HG03565 (cell line): ENCODE results near the gene TSEN2.
"Not testable (repeated sequence)": the region's sequence is repeated elsewhere in the genome, so short reads cannot be mapped to it uniquely, and the experiment has no call there.

Experiments
- ATAC-seq: cut with Tn5 transposase; IDR thresholded peaks from one replicate; pipeline ENCODE4 v1.9.1; 2021; ENCODE audit warnings: mild to moderate bottlenecking, moderate library complexity; ENCODE audit not compliant: unreplicated experiment

The TSEN2 gene

DNA sequence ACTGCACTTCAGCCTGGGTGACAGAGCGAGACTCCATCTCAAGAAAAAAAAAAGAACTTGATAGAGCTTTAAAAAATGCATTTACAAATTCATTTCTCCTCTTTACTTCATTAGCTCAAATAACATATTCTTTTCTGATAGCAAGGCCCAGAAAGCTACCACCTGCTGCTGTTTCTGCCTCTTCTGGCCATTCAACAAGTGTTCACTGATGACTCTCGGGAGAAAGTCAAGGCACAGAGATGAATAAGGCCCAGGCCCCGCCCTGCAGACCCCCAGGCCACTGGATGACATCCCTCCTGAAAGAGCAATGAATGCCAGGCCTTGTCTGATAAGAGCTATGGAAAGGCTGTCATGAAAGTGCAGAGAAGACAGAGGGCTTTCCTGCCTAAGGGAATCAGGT, 13.6 kb upstream of the TSEN2 start:
- no peak for ATAC-seq

DNA sequence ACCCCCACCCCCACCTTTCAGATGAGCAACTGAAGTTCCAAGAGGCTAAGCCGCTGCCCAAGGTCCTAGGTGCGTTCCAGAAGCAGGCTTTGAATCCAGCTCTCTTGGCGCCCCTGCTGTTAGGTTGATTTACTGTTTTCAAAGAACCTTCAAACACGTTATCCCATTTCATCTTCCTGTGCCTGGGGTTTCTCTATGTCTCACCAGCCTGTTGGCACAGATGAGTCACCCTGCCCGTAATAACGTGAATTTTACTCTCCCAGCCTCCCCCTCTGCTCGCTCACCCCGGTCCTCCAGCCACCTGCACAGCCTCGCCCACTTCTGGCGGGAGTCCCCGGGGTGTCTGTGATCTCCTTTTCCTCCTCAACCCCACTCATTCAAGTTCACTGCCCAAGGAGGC, 13.0 kb upstream of the TSEN2 start:
- no peak for ATAC-seq

DNA sequence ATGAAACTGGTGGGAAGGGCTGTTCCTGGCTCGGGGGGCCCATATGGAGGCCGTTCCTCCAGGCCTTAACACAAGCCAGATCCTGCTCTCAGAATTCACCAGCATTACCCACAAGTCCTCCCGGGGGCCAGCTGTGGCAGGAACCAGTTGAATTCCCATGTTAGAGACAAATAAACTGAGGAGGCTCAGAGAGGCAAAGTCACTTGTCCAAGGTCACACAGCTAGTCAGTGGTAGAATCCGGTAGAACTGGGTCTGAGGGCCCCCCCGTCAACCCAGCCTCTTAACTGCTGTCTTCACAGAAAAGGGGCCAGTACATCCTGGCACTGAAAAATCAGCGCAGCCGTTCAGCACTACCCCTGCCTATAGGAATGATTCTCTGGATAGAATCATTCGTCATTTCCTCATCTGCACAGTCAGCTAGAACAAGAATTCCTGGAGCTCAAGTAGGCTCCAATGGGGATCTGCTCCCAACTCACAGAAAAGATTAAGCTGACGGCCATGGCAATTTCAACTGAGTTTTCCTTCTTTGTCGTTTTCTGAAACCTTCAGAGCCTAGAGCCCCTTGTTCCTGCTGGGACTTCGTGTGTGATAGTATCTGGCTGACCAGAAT, 12.2 kb upstream of the TSEN2 start:
- ATAC-seq: no peak

DNA sequence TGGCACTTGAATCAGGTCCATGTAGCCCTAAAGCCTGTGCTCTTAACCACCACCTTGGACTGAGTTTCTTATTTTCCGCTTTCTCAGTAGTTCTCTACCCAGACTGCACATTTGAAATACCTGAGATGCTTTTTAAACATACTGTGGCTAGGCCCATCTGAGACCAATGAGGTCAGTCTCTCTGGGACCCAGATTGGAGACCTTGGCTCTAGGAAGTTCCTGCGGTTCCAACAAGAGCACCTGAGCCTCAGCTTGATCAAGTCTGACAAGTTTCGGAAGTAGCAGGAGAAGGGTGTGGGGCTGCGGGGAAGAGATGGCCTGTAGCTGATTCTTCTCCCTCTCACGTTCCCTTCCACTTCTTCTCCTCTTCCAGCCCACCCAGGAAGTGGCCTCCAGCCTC, 11.5 kb upstream of the TSEN2 start:
- no peak for ATAC-seq

DNA sequence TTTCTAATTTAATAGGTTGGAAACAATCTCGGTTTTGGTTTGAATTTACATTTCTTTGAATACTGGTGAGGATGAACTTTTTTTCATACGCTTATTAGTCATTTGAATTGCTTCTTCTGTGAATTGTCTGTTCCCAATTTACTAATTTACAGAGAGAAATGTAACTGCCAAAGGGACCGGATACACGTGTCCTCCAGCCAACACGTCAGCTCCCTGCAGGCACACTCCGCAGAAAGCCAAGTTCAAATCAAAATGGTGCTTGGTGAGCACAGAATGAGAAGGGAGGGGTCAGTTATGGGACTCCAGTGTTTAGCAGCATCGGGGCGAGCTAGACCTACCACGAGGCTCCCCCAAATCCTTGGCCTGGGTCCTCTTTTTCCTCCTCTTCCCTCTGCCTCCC, 10.8 kb upstream of the TSEN2 start:
- ATAC-seq: no peak

DNA sequence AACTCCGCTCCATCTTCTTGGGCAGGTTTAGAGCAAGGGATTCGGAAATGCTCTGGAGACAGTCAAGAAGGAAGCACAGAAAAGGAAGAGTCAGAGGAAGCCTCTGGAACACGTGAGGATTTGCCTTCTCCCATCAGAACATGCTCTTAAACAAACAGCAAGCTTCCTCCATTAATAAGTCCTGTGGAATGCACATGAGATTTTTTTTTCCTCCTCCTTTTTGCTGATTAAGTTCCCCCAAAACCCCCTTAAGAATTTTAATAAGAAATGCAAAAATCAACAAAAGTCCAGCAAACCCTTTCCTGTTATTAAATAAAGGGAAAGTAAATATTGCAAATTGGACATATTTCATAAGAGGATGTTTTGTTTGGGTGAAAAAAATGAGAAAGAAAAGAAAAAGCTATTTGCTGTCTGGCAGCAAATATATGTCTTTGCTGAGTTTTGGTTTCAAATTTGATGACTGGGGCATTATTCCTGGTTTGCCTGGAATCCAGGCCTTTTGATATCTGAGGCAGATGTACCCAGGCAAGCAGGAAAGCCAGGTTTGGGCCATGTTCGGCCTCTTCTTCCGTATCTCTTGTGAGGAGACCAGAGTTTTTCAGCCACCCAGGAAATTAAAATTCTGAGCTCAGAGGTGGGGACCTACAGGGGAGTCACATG, 7.9 kb upstream of the TSEN2 start:
- ATAC-seq: no peak

DNA sequence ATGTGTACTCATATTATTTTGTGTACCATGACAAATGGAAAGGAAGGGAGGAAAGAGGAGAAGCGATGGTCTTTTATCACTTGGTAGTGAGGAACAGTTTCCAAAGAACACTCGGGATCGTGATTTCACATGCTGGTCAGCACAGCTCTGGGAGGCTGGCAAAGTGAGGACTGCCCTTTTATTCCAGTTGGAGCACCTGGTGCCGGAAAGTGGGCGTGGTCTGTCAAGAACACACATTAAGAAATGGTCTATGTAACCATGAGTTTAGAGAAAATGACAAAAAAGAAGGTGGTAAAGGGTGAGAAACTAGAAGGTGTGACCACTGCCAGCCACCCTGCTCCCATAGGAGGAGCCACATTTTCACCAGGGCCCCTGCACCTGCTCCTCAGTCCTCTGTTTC, 7.0 kb upstream of the TSEN2 start:
- ATAC-seq: no peak

DNA sequence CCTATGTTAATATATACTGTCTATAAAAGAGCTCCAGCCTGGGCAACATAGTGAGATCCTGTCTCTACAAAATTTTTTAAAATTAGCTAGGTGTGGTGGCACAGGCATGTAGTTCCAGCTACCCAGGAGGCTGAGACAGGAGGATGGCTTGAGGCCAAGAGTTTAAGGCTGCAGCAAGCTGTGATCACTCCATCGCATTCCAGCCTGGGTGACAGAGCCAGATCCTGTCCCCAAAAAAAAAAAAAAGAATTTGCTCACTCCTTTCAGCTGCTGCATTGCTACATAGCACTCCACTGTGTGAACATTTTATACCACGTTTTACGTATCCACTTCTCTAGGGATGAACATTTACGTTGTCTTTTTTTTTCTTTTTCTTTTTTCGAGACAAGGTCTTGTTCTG, 6.0 kb upstream of the TSEN2 start:
- ATAC-seq: no peak

DNA sequence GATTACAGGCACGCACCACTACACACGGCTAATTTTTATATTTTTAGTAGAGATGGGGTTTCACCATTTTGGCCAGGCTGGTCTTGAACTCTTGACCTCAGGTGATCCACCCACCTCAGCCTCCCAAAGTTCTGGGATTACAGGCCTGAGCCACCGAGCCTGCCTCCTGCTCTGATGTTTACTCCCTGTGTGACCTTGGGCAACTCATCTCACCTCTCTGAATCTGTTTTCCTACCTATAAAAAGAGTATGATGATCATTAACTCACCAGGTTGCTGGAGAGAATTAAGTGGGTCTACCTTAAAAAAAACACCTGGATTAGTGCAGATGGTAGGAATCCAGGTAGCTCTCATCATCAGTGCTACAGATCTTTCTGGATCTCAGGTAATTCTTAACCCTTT, 5.1 kb upstream of the TSEN2 start:
- not testable (repeated sequence) for ATAC-seq

DNA sequence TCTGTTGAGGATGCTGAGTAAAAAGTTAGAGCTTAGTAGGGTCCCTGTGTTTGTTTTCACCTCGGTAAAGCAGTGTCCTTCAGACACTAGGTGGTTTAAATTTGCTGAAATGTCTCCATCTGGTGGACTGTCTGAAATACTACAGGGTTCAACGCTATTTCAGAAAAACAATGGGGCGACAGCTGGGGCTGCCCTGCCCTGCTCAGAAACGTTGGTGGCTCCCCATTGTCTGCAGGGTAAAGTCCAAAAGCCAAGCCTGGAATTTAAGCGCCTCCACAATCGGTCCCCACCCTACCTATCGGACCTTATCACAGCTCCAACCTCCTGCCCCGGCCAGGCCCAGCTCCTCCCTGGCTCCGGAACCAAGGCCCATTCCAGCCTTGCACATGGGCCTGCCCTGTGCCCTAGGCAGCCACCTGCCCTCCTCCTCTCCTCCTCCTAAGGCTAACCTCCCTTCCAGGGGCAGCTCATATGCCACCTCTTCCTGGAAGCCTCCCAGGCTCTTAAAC, 4.3 kb upstream of the TSEN2 start:
- ATAC-seq: peak; percentile 26

DNA sequence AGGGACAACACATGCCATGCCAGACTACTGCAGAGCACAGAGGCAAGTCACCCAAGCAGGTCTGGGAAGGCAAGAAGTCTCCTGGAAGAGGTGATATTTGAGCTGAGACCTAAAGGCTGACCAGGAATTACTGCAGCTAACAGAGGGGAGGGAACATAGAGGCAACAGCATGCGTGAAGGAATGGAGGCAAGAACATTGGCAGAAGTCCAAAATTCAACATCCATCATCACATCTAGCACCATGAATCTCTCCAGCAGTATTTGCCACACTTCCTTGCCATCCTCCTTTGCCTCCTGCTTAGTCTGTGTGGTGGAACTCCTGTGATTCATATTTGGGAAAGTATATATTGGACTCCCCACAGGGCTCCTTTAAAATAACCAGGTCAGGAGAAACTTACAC, 870 bp upstream of the TSEN2 start:
- no peak for ATAC-seq

DNA sequence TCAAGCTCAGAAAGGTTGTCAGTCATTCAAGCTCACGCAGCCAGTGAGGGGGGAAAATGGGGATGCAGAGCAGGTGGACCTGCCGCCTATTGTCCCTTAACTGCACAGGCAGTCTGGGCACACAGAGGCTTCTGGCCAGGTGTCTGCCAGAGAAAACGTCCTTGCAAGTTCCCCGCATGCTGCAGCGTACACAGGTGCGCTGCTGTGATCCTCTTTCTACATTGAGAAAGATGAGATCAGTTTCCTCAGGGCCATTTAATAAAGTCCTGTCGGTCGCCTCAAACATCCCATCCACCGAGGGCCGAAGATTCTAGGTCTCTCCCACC, 445 bp upstream of the TSEN2 start:
- ATAC-seq: no peak

DNA sequence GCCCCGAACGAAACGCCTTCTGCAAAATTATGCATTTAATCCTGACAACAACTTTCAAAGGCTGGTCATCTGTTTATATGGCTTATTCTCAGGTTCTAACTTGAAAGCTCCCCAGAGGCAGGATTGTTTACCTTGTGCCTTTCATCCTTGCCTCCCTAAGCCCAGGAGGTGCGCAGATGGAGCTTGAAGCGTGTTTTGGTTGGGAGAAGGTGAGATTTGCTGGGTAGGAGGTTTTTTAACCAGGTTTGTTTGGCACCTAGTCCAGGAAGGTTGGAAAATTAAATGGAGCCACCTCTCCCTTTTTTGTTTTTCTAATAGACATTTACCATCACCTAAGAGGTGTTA, 675 bp downstream of the TSEN2 start:
- no peak for ATAC-seq

DNA sequence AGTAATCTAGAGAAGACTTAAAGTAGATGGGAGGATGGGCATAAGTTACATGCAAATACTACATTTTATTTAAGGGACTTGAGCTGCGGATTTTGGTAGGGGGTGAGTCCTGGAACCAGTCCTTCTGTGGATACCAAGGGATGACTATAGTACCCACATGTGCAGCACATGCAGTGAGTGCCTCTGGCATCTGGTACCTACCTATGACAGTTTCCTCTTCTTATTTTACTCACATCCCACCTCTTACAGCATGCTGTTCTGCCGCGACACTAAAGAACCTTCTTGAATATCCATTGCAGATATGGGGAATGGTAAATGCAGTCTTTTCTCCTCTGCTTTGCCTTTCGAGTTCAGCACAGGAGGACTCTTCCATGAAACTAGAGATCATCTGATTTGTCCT, 1.7 kb downstream of the TSEN2 start:
- no peak for ATAC-seq

DNA sequence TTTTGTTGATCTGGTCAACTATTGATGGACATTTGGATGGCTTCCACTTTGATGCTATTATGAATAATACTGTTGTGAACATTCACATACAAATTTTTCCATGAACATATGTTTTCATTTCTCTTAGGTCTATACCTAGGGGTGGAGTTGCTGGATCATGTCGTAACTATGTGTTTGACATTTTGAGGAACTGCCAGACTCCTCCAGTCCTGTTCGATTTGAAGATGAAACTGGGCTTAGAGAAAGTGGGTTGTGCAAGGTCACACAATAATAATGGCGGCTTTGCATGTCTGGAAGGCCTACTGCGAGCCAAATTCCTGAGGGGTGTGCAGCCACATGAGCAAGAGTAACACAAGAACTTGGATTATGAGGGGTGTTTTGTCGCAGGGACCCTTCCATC, 2.6 kb downstream of the TSEN2 start:
- no peak for ATAC-seq

DNA sequence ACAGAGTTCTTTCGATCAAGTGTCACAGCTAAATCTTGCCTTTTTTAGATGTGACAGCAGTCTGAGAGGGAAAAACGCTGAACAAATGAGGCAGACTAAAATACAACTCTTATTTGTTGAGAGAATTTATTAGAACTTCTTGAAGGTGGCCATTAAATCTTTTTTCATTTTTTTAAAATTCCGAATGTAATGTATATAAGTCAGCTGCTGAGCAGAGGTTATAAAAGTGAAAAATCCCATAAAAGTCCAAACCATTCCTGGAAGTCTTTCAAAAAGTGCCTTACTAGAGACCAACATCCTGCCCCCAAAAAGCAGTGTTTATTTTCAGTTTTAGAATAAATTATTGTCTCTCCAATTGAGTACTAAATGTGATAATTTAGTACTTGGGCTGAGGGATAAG, 3.1 kb downstream of the TSEN2 start:
- ATAC-seq: no peak

DNA sequence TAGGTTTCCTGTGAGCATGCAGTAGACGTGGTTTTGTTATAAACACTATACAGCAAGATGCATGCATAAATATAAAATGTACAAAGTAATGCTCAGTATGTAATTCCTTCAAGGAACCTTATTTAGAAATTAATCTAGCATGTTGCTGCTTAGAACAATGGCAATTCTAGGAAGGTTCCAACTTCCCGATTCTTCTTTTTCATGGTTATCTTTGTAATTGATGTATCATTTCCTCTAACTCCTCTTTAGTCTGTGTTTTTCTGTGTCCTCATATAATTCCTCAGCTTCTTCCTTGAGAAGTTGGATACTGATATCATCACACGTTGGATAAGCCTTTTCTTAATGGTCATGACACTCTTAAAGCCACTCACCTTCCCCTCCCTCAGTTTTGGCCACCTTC, 3.5 kb downstream of the TSEN2 start:
- no peak for ATAC-seq

DNA sequence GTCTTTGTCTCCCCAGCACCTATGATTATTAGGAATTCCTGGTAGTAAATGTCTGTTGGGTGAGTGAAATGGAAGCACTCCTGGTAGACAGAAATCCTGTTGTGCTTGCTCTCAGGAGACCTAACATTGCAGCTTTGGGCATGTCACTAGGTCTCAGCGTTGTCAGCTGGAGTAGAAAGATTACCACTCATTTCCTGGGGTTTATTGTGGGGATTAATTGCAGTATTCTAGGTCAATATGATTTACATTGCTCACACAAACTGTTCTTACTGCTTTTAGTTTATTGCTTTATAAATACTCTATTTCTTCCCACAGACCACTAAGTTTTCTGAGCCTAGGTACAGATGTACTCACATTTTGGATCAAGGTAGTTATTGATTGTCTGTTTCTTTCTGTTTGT, 5.1 kb downstream of the TSEN2 start:
- ATAC-seq: no peak

DNA sequence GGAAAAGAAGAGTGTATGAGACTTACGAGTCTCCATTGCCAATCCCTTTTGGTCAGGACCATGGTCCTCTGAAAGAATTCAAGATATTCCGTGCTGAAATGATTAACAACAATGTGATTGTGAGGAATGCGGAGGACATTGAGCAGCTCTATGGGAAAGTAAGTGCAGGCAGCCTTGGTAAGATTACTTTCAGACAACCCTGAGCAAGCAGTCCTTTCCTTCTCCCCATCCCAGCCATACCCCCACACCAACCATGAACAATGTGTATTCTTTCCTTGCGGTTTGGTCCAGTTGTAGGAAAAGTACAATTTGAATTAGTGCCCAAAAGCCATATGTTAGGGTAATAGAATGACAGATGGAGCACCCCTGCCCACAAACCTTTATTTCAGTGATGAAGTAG, 5.6 kb downstream of the TSEN2 start:
- ATAC-seq: no peak

DNA sequence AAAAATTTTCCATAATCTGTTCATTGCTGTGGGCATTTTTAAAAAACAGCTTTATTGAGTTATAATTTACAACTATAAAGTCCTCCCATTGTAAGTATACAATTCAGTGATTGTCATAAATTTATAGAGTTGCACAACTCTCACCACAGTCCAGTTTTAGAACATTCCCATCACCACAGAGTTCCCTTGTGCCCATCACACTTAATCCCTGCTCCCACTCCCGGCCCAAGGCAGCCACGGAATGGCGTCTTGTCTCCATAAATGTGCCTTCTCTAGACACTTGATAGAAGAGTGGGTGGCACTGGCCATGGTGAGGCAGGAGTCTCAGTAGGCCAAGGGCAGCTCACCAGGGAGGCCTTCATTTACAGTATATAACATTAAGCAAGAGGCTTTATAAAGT, 6.3 kb downstream of the TSEN2 start:
- ATAC-seq: no peak

DNA sequence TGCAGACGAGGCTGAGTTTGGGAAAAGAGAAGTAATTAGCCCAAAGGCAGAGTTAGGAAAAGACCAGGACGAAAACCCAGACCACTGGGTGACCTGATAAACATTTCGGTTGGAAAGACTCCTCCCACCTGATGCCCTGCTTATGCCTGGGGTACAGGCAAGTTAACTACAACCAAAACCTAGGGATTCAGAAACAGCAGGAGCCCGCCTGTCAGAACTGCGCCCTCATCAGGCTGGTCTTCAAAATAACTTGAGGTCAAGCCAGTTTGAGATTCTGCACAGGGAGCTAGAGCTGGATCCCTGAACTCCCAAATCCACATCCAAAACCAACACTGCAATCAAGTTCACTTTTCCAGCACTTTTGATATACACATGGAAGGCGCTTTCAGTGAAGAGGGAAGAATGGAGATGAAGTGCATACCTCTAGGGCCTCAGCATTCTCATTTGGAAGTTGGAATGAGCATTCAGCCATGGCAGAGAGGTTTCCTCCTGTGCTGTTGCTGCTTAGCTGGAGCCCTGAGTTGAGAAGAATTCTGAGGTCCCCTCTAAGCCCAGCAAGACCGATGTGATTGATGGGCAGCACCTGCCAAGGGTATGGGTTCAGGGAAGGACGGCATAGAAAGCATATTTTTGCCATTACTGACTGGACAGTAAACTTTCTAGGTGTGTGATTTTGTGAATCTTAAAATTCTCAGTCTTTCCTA, 11.6 kb downstream of the TSEN2 start:
- ATAC-seq: no peak

DNA sequence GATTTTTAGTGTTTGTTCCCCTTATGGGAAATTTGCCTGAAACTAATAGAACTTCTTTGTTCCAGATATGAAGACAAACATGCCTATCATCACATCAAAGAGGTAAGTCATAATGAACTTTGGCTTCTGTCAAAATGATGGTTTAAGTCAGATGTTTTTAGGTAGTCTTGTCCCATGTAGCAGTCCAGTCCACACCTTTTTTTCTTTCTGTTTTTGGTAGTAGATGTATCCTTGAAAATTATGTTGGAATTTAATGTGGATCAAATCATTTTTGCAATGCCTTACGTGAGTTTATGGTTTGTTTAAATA, 12.1 kb downstream of the TSEN2 start:
- ATAC-seq: no peak

DNA sequence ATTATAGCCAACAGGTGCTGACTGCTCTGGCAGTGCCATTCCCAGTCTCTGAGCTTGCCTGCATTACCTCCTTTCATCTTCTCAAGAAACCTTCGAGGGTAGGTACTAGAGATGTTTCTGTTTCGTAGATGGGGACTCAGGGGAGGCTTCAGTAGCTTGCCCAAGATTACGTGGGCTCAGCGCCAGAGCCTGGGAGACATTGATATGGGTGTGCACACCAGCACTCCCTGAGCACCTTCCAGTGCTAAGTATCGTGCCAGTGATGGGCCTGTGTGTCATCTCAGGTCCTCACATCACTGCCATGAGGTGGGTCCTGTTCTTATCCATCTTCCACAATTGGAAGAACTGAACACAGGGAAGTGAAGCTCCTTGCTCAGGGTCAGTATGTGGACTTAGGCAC, 15.2 kb downstream of the TSEN2 start:
- ATAC-seq: no peak
